GM23338 (cell line): Measurements from ENCODE around the gene FHIT. TPM values are rescaled to one million over a fixed set of nuclear protein-coding genes. Genes with fewer than 3 reads are reported as not detected.

Experiments
- ATAC-seq: fragments of 200-7000 bp; cut with Tn5 transposase; 3 replicates; pipeline ENCODE4 v1.9.1; 2020
- DNase-seq: peaks from one replicate; pipeline ENCODE4 v3.0.0-alpha.2; 2015; ENCODE audit warnings: low spot score
- H2AFZ ChIP-seq: fragments of 200-600 bp; sonication (generic); 2 replicates; pipeline ENCODE4 v1.8.0; 2016; ENCODE audit warnings: antibody characterized with exemption, mild to moderate bottlenecking, moderate library complexity
- H3F3A ChIP-seq: fragments of 200-600 bp; sonication (generic); replicated peaks from 2 replicates; pipeline ENCODE4 v1.8.0; 2017; ENCODE audit warnings: antibody characterized with exemption, mixed run types, low read depth
- H3K27ac ChIP-seq: fragments of 200-600 bp; sonication (generic); 2 replicates; pipeline ENCODE4 v1.6.1; 2016; ENCODE audit warnings: low read depth
- H3K27me3 ChIP-seq: fragments of 200-600 bp; sonication (generic); 2 replicates; pipeline ENCODE4 v1.8.0; 2016; ENCODE audit warnings: mild to moderate bottlenecking, mixed run types, moderate library complexity; ENCODE audit not compliant: insufficient read depth
- H3K36me3 ChIP-seq: fragments of 200-600 bp; sonication (generic); 2 replicates; pipeline ENCODE4 v1.8.0; 2016; ENCODE audit warnings: mild to moderate bottlenecking; ENCODE audit not compliant: insufficient read depth
- H3K4me1 ChIP-seq: fragments of 200-600 bp; sonication (generic); 2 replicates; pipeline ENCODE4 v1.8.0; 2016; ENCODE audit warnings: mild to moderate bottlenecking, moderate library complexity; ENCODE audit not compliant: insufficient read depth
- H3K4me2 ChIP-seq: fragments of 200-600 bp; sonication (generic); 2 replicates; pipeline ENCODE4 v1.7.1; 2017; ENCODE audit warnings: mixed run types
- H3K4me3 ChIP-seq: fragments of 200-600 bp; sonication (generic); 2 replicates; pipeline ENCODE4 v1.6.1; 2016; ENCODE audit warnings: mixed run types
- H3K79me2 ChIP-seq: fragments of 200-600 bp; sonication (generic); replicated peaks from 2 replicates; pipeline ENCODE4 v1.8.0; 2017; ENCODE audit warnings: mild to moderate bottlenecking; ENCODE audit not compliant: insufficient read depth
- H3K9me2 ChIP-seq: fragments of 200-600 bp; sonication (generic); 2 replicates; pipeline ENCODE4 v1.8.0; 2017; ENCODE audit not compliant: insufficient read depth
- H4K20me1 ChIP-seq: fragments of 200-600 bp; sonication (generic); replicated peaks from 2 replicates; pipeline ENCODE4 v1.8.0; 2017; ENCODE audit warnings: mild to moderate bottlenecking; ENCODE audit not compliant: insufficient read depth
- H3K27ac Mint-ChIP-seq: 2 replicates; pipeline ENCODE4 v1.8.0; 2020; ENCODE audit warnings: inconsistent platforms, mild to moderate bottlenecking, moderate library complexity, mixed read lengths
- H3K27me3 Mint-ChIP-seq: 3 replicates; pipeline ENCODE4 v1.8.0; 2022; ENCODE audit warnings: low read depth, mild to moderate bottlenecking, moderate library complexity, mixed read lengths, inconsistent platforms; ENCODE audit not compliant: insufficient read depth, poor library complexity
- H3K36me3 Mint-ChIP-seq: 3 replicates; pipeline ENCODE4 v1.8.0; 2021; ENCODE audit warnings: low read depth, mild to moderate bottlenecking, inconsistent platforms, moderate library complexity, mixed read lengths
- H3K4me1 Mint-ChIP-seq: 3 replicates; pipeline ENCODE4 v1.8.0; 2020; ENCODE audit warnings: mild to moderate bottlenecking, inconsistent platforms, mixed read lengths
- H3K4me3 Mint-ChIP-seq: 3 replicates; pipeline ENCODE4 v1.8.0; 2021; ENCODE audit warnings: moderate library complexity, mild to moderate bottlenecking, inconsistent platforms, mixed read lengths
- H3K9me3 Mint-ChIP-seq: 3 replicates; pipeline ENCODE4 v1.8.0; 2020; ENCODE audit warnings: moderate library complexity, mild to moderate bottlenecking, inconsistent platforms, mixed read lengths
- CREB1 ChIP-seq: fragments of 250-450 bp; sonication (Bioruptor Pico); IDR thresholded peaks from 2 replicates; pipeline ENCODE4 v1.5.0; 2020; ENCODE audit warnings: low read depth, mild to moderate bottlenecking, moderate library complexity
- EZH2phosphoT487 ChIP-seq: fragments of 200-600 bp; sonication (generic); IDR thresholded peaks from one replicate; pipeline ENCODE4 v1.8.1; 2018; ENCODE audit warnings: antibody characterized with exemption; ENCODE audit not compliant: unreplicated experiment
- JUNB ChIP-seq: IDR thresholded peaks from one replicate; pipeline ENCODE4 v1.6.1; 2016; ENCODE audit warnings: antibody characterized with exemption; ENCODE audit not compliant: unreplicated experiment
- NANOG ChIP-seq: IDR thresholded peaks from 2 replicates; pipeline ENCODE4 v1.6.1; 2016; ENCODE audit warnings: antibody characterized with exemption, borderline replicate concordance
- POLR2AphosphoS5 ChIP-seq: IDR thresholded peaks from 2 replicates; pipeline ENCODE4 v1.6.1; 2016; ENCODE audit warnings: antibody characterized with exemption, low read depth
- STAT1 ChIP-seq: IDR thresholded peaks from one replicate; pipeline ENCODE4 v1.6.1; 2016; ENCODE audit warnings: antibody characterized with exemption; ENCODE audit not compliant: unreplicated experiment
- ZNF114 ChIP-seq: fragments of 250-450 bp; sonication (Bioruptor Pico); IDR thresholded peaks from 2 replicates; pipeline ENCODE4 v1.5.0; 2020; ENCODE audit warnings: mild to moderate bottlenecking, moderate library complexity
- ZNF331 ChIP-seq: fragments of 250-450 bp; sonication (Bioruptor Pico); IDR thresholded peaks from 2 replicates; pipeline ENCODE4 v1.5.0; 2020; ENCODE audit warnings: low read depth, mild to moderate bottlenecking, moderate library complexity
- polyA plus RNA-seq: library from polyadenylated mRNA; unstranded; fragments of >200 nt; fragmentation: Nextera tagmentation; extraction: Ambion mirVana; gene quantifications from 2 replicates; pipeline ENCODE4 v1.2.1, GENCODE V29; 2016
- total RNA-seq: library from RNA; depleted of rRNA; stranded (reverse); fragments of >200 nt; shearing (Covaris generic); gene quantifications from 2 replicates; pipeline ENCODE4 v1.2.3, GENCODE V29; 2014
- TF ChIP-seq, protein P1 (sequence below): fragments of 250-450 bp; sonication (Bioruptor Pico); IDR thresholded peaks from 2 replicates; pipeline ENCODE4 v1.5.0; 2020; ENCODE audit warnings: mild to moderate bottlenecking, moderate library complexity
- TF ChIP-seq, protein P2 (sequence below), 2 experiments: fragments of 200-600 bp in 1 of 2; sonication (generic) in 1 of 2; conservative IDR thresholded peaks; 2 replicates each; pipeline versions ENCODE4 v1.5.1 to v1.6.1; 2016 to 2017; ENCODE audit warnings: antibody characterized with exemption in 2 of 2, low read depth in 2 of 2, mild to moderate bottlenecking in 2 of 2, moderate library complexity in 1 of 2
- TF ChIP-seq, protein P3 (sequence below): IDR thresholded peaks from 2 replicates; pipeline ENCODE4 v1.6.1; 2016; ENCODE audit warnings: antibody characterized with exemption

FHIT gene
- total and polyA plus RNA-seq, 2 experiments from 2014 or later, result 3.0 to 8.3 TPM

DNA sequence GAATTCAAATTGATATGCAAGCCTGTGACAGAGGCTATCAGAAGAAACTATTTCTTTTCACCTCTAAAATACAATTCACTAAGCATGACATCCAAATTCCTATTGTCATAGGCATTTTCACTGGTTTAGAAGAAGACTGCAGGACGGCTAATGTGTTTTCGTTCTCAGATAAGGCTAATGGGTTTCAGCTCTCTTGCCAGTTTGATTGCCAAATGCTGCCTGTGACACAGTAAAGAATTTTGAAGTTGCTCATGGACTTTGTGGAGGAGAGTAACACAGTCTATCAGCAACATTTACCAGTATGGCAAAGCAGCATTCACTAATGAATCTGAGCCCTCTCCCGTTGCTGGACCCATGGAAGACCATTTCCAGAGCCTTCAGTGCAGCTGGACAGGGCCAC is 948.1 kb downstream of the FHIT start (continued):
- TF ChIP-seq, protein P1, sequence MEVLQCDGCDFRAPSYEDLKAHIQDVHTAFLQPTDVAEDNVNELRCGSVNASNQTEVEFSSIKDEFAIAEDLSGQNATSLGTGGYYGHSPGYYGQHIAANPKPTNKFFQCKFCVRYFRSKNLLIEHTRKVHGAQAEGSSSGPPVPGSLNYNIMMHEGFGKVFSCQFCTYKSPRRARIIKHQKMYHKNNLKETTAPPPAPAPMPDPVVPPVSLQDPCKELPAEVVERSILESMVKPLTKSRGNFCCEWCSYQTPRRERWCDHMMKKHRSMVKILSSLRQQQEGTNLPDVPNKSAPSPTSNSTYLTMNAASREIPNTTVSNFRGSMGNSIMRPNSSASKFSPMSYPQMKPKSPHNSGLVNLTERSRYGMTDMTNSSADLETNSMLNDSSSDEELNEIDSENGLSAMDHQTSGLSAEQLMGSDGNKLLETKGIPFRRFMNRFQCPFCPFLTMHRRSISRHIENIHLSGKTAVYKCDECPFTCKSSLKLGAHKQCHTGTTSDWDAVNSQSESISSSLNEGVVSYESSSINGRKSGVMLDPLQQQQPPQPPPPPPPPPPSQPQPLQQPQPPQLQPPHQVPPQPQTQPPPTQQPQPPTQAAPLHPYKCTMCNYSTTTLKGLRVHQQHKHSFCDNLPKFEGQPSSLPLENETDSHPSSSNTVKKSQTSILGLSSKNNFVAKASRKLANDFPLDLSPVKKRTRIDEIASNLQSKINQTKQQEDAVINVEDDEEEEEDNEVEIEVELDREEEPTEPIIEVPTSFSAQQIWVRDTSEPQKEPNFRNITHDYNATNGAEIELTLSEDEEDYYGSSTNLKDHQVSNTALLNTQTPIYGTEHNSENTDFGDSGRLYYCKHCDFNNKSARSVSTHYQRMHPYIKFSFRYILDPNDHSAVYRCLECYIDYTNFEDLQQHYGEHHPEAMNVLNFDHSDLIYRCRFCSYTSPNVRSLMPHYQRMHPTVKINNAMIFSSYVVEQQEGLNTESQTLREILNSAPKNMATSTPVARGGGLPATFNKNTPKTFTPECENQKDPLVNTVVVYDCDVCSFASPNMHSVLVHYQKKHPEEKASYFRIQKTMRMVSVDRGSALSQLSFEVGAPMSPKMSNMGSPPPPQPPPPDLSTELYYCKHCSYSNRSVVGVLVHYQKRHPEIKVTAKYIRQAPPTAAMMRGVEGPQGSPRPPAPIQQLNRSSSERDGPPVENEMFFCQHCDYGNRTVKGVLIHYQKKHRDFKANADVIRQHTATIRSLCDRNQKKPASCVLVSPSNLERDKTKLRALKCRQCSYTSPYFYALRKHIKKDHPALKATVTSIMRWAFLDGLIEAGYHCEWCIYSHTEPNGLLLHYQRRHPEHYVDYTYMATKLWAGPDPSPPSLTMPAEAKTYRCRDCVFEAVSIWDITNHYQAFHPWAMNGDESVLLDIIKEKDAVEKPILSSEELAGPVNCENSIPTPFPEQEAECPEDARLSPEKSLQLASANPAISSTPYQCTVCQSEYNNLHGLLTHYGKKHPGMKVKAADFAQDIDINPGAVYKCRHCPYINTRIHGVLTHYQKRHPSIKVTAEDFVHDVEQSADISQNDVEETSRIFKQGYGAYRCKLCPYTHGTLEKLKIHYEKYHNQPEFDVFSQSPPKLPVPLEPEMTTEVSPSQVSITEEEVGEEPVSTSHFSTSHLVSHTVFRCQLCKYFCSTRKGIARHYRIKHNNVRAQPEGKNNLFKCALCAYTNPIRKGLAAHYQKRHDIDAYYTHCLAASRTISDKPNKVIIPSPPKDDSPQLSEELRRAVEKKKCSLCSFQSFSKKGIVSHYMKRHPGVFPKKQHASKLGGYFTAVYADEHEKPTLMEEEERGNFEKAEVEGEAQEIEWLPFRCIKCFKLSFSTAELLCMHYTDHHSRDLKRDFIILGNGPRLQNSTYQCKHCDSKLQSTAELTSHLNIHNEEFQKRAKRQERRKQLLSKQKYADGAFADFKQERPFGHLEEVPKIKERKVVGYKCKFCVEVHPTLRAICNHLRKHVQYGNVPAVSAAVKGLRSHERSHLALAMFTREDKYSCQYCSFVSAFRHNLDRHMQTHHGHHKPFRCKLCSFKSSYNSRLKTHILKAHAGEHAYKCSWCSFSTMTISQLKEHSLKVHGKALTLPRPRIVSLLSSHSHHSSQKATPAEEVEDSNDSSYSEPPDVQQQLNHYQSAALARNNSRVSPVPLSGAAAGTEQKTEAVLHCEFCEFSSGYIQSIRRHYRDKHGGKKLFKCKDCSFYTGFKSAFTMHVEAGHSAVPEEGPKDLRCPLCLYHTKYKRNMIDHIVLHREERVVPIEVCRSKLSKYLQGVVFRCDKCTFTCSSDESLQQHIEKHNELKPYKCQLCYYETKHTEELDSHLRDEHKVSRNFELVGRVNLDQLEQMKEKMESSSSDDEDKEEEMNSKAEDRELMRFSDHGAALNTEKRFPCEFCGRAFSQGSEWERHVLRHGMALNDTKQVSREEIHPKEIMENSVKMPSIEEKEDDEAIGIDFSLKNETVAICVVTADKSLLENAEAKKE (CRISPR knock-in tag), result no peak
- TF ChIP-seq NANOG, result no peak

DNA sequence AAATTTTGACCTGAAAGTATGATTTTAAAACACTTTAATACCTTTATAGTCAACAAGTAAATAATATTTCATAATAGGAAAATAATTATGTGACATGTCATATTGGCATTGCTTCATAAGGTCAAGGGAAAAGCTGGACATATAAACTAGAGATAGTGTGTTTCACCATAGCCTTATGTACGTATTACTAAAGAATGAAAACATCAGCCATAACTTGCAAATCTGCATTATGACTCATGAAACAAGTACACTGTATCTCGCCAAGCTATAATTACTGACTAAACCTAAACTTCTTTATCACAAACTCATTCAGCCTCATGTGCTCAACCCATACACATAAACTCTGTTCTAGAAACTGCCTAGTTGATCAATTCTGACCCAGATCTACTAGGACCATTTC is 950.1 kb downstream of the FHIT start:
- no peaks in the 10 kb centered on the region for H3K79me2 ChIP-seq
- Mint-ChIP-seq H3K36me3 (no peaks in the 10 kb centered on the region), H3K9me3 (peaks cover 3% of the 10 kb centered on the region; the same call in 1 of the 3 replicates), H3K4me1 (no peaks in the 10 kb centered on the region), H3K27ac (no peak overlapping the region), H3K4me3 (no peak overlapping the region), H3K27me3 (peaks cover 3% of the 10 kb centered on the region)
- ATAC-seq (no peak), DNase-seq (no peak)
- no peak overlapping the region for H3K27ac ChIP-seq
- H4K20me1 ChIP-seq, result no peaks in the 10 kb centered on the region
- H3K27me3 ChIP-seq, result no peaks in the 10 kb centered on the region
- H3K4me2 ChIP-seq, result no peak overlapping the region
- peaks cover 9% of the 10 kb centered on the region for H3K9me2 ChIP-seq
- no peaks in the 10 kb centered on the region for H3K36me3 ChIP-seq
- H3F3A ChIP-seq, result no peaks in the 10 kb centered on the region
- H3K4me3 ChIP-seq, result no peak overlapping the region
- no peaks in the 10 kb centered on the region for H3K4me1 ChIP-seq
- H2AFZ ChIP-seq, result no peak overlapping the region
- TF ChIP-seq STAT1 (no peak), ZNF331 (CRISPR knock-in tag) (no peak), ZNF114 (CRISPR knock-in tag) (no peak), CREB1 (CRISPR knock-in tag) (no peak), NANOG (no peak), EZH2phosphoT487 (no peak), JUNB (no peak), POLR2AphosphoS5 (no peak)
- TF ChIP-seq, protein P2, sequence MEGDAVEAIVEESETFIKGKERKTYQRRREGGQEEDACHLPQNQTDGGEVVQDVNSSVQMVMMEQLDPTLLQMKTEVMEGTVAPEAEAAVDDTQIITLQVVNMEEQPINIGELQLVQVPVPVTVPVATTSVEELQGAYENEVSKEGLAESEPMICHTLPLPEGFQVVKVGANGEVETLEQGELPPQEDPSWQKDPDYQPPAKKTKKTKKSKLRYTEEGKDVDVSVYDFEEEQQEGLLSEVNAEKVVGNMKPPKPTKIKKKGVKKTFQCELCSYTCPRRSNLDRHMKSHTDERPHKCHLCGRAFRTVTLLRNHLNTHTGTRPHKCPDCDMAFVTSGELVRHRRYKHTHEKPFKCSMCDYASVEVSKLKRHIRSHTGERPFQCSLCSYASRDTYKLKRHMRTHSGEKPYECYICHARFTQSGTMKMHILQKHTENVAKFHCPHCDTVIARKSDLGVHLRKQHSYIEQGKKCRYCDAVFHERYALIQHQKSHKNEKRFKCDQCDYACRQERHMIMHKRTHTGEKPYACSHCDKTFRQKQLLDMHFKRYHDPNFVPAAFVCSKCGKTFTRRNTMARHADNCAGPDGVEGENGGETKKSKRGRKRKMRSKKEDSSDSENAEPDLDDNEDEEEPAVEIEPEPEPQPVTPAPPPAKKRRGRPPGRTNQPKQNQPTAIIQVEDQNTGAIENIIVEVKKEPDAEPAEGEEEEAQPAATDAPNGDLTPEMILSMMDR (conservative IDR thresholded peaks at IDR 0.05; ENCODE audit: low read depth in 2 of 2), result no peak
- TF ChIP-seq, protein P3, sequence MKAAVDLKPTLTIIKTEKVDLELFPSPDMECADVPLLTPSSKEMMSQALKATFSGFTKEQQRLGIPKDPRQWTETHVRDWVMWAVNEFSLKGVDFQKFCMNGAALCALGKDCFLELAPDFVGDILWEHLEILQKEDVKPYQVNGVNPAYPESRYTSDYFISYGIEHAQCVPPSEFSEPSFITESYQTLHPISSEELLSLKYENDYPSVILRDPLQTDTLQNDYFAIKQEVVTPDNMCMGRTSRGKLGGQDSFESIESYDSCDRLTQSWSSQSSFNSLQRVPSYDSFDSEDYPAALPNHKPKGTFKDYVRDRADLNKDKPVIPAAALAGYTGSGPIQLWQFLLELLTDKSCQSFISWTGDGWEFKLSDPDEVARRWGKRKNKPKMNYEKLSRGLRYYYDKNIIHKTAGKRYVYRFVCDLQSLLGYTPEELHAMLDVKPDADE, result no peak
